MM.1S (cell line): ENCODE measurements around the gene YBEY.

Experiments used
- EZH2phosphoT487 ChIP-seq: fragments of 300-600 bp; sonication (generic); IDR thresholded peaks from 2 replicates; pipeline ENCODE4 v1.6.1; 2018; ENCODE audit warnings: antibody characterized with exemption, low read length
- TF ChIP-seq, protein P1 (sequence below): fragments of 300-600 bp; sonication (generic); IDR thresholded peaks from 2 replicates; pipeline ENCODE4 v1.5.1; 2016; ENCODE audit warnings: antibody characterized with exemption, low read length, mixed read lengths

- TF ChIP-seq, protein P1, sequence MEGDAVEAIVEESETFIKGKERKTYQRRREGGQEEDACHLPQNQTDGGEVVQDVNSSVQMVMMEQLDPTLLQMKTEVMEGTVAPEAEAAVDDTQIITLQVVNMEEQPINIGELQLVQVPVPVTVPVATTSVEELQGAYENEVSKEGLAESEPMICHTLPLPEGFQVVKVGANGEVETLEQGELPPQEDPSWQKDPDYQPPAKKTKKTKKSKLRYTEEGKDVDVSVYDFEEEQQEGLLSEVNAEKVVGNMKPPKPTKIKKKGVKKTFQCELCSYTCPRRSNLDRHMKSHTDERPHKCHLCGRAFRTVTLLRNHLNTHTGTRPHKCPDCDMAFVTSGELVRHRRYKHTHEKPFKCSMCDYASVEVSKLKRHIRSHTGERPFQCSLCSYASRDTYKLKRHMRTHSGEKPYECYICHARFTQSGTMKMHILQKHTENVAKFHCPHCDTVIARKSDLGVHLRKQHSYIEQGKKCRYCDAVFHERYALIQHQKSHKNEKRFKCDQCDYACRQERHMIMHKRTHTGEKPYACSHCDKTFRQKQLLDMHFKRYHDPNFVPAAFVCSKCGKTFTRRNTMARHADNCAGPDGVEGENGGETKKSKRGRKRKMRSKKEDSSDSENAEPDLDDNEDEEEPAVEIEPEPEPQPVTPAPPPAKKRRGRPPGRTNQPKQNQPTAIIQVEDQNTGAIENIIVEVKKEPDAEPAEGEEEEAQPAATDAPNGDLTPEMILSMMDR, result no peak; the same call in 1 of the 2 replicates
- TF ChIP-seq EZH2phosphoT487, result no peak
Measured at GRCh38 chr21:46245213-46245915, 40.8 kb upstream of the YBEY start.
